NOMO-1 treated with DMSO at 0.1 percent for 48 hours (cell line): Measurements from ENCODE around the gene ADCYAP1R1.
"Not testable (repeated sequence)": the region's sequence is repeated elsewhere in the genome, so short reads cannot be mapped to it uniquely, and the experiment has no call there.

Source experiments
- DNase-seq: peaks from one replicate; lab custom pipeline; 2025; ENCODE audit not compliant: unreplicated experiment; lab: John Stamatoyannopoulos, UW

Gene ADCYAP1R1

DNA sequence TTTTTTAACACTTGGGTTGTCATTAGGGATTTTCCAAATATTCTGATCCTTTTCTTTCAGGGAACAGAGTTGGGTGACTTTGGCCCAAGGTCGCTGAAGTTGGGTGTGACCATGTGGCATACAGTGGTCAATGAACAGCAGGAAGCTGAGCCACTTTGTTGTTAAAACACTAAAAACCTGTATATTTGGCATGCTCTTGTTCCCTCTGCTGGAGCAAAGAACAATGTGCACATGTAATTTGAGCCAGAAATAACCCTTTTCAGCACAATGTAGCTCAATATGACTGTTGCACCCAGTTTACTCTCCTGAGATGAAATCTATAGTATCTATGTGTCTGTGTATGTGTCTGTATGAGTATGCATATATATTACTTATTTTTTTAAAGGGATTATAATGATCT is 74.9 kb downstream of the ADCYAP1R1 start:
- no peak for DNase-seq

DNA sequence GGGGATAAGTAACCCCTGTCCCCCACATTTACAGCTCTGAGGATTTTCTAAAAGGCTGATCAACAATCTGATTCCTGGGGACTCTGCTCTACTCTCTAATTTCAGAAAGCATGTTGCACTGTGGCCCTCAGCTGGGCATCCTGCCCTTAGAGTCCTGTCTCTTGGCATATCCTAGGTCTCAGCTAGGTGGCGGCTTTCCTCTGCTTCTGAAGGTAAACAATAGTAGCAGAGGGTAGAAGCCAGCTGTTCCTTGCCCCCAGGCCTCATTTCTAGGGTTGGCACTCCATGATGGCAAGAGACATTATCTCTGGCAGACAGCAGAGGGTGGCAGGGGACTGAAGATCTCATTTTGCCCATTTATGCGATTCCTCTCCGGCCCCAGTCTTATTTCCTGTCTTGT is 77.0 kb downstream of the ADCYAP1R1 start:
- no peak for DNase-seq

DNA sequence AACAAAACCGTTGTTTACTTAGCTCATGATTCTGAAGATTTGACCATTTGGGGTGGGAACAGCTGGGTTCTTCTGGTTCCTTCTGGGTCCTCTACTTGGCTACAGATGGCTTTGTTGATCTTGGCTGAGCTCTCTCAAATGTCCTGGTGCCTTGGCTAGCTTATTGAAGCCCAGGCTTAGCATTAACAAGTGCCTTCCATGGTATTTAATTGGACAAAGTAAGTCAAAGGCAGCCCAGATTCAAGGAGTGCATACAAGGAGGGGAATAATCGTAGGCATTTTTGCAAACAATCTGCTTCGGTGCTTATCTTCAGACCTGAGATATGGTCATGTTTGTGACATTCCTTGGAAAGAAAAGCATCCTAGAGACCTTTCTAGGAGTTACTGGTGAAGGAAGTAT is 81.4 kb downstream of the ADCYAP1R1 start:
- no peak for DNase-seq

- peak; percentile 60 for DNase-seq
Measured at GRCh38 chr7:31134246-31135188, 82.4 kb downstream of the ADCYAP1R1 start.

- no peak for DNase-seq
Measured at GRCh38 chr7:31137234-31137633, 85.1 kb downstream of the ADCYAP1R1 start.

DNA sequence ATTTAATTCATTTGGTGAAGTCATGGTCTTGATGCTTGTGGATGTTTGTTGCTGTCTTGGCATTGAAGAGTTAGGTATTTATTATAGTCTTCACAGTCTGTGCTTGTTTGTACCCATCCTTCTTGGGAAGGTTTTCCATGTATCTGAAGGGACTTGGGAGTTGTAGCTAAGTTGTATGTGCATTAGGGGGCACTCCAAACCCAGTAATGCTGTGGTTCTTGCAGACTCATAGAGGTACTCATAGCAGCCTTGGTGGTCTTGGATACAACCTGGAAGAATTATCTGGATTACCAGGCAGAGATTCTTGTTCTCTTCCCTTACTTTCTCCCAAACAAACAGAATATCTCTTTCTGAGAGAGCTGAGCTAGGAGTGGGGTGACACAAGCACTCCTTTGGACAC is 93.2 kb downstream of the ADCYAP1R1 start:
- no peak for DNase-seq

GRCh38 chr7:31146030-31146429 is 93.9 kb downstream of the ADCYAP1R1 start:
- DNase-seq: no peak

DNA sequence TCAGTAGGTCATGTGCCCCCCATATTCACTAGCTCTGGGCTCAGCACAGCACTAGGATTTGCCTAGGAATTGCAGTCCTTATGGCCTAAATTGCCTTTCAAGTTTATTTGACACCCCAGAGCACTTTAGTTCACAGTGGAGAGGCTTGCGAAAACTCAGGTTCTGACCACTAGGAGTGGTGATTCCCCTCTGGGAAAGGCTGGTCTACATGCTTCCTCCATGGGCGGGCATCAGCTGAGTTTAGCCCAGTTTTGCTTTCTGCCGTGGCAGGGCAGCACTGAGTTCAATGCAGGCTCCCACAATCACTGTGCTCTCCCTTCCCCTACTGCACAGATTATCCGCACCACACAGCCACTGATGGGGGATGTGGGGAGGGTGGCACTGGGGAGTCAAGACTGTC is 94.4 kb downstream of the ADCYAP1R1 start:
- no peak for DNase-seq

- DNase-seq: no peak
Measured at GRCh38 chr7:31151849-31152248, 99.7 kb downstream of the ADCYAP1R1 start.

GRCh38 chr7:31153318-31153717 is 101.2 kb downstream of the ADCYAP1R1 start:
- not testable (repeated sequence) for DNase-seq

- DNase-seq: no peak
Measured at GRCh38 chr7:31160941-31161340, 108.8 kb downstream of the ADCYAP1R1 start.
